GM12873 (cell line): ENCODE results near the gene SCP2.

ENCODE experiments used
- TF ChIP-seq, protein P1 (sequence below): IDR thresholded peaks from 2 replicates; pipeline ENCODE4 v1.5.1; 2012; ENCODE audit warnings: low read depth, mild to moderate bottlenecking, moderate library complexity, low read length, control low read depth; ENCODE audit not compliant: insufficient read depth; ENCODE audit errors: missing control alignments

Gene SCP2

GRCh38 chr1:53073287-53073686 is 146.2 kb downstream of the SCP2 start:
- TF ChIP-seq, protein P1, sequence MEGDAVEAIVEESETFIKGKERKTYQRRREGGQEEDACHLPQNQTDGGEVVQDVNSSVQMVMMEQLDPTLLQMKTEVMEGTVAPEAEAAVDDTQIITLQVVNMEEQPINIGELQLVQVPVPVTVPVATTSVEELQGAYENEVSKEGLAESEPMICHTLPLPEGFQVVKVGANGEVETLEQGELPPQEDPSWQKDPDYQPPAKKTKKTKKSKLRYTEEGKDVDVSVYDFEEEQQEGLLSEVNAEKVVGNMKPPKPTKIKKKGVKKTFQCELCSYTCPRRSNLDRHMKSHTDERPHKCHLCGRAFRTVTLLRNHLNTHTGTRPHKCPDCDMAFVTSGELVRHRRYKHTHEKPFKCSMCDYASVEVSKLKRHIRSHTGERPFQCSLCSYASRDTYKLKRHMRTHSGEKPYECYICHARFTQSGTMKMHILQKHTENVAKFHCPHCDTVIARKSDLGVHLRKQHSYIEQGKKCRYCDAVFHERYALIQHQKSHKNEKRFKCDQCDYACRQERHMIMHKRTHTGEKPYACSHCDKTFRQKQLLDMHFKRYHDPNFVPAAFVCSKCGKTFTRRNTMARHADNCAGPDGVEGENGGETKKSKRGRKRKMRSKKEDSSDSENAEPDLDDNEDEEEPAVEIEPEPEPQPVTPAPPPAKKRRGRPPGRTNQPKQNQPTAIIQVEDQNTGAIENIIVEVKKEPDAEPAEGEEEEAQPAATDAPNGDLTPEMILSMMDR, result no peak

- TF ChIP-seq, protein P1, result no peak
Measured at GRCh38 chr1:53073868-53074311, 146.8 kb downstream of the SCP2 start.

DNA sequence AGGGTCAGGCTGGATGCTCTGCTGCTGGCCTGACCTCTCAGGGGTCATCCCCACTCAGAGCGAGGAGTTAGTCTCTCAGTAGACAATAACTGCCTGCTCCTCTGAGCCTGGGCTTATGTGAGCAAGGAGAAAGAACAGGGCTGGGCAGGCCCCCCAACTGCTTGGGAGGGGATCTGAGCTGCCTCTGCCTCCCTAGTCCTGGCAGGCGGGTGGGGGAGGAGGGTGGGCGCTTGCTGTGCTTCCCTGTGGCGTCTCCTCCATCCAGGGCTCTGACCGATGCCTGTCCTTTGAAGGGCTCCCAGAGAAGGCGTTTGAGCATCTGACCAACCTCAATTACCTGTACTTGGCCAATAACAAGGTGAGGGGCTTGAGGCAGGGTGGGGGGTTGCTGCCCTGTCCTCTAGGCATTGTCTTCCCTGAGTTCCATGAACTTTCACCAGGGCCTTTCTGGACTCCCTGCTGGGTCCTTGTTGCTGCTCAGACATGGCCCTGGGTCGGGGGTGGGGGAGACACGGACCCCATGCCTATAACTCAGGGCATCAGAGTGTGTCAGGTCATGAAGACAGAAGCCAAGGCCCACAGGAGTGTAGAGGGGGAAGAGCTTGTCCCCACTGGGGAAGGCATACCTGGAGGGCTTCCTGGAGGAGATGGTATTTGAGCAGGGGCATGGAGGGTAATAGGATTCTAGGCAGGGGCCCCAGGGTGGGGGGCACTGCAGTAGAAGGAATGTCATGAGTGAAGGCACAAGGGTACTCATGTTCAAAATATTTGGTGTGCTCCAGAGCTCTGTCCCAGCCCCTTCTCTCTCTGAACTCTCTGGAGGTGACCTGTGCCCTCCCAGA is 147.5 kb downstream of the SCP2 start:
- TF ChIP-seq, protein P1, result no peak

- TF ChIP-seq, protein P1, result no peak
Measured at GRCh38 chr1:53075206-53075605, 148.1 kb downstream of the SCP2 start.

GRCh38 chr1:53075761-53076163 is 148.7 kb downstream of the SCP2 start:
- TF ChIP-seq, protein P1, result no peak

DNA sequence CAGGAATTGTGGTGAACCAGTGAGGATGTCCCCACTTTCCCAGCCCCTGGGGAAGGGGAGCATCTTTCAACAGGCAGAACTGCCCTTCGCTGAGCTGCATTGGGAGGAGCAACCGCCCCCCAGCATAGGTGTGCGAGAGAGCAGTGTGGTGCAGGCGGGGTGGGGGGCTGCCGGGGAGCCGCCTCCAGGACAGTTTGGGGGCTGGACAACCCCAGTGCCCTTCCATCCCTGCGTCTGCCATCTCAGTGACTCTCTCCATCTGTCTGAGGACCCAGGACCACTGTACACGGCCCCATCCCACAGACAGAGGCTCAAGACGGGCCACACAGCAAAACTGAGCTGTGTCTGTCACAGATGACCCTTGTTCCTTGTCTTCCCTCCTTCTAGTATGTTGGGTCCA is 149.1 kb downstream of the SCP2 start:
- TF ChIP-seq, protein P1, result no peak

DNA sequence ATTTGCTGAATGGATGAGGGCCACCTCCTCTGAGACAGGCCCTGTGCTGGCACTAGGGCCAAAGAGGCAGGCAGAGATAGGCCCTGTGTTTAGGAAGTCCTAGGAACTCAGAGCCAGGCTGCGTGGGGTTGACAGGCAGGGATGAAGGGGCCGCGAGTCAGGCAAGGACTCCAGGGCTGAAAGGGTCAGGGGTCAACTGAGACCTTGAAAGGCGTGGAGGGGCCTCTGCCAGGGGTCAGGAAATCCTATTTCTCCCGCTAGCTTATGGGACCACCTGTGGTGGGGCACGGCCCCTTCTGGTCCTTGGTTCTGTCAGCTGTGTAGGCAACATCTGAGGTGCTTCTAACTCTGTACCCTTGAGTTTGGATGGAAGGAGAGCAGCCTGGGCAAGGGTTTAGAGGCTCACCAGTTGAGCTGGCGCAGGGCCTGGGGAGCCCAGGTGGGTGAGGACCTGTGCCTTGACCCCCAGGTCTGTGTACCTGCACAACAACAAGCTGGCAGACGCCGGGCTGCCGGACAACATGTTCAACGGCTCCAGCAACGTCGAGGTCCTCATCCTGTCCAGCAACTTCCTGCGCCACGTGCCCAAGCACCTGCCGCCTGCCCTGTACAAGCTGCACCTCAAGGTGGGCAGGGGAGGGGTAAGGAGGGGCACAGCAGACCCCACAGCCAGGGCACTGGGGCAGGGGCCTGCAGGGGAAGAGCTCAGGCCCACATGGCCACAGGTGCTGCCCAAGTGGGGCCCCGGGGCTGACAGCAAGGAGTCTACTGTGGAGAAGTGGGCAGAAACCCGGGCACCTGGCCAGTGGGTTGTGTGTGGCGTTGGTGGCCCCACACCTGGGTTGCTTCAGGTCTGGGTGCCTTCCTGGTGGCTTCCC is 149.9 kb downstream of the SCP2 start:
- TF ChIP-seq, protein P1, result no peak
